NCI-H2171 (cell line): ENCODE results near the gene PRMT7.
"Not testable (repeated sequence)": the region's sequence is repeated elsewhere in the genome, so short reads cannot be mapped to it uniquely, and the experiment has no call there.

ENCODE experiments used
- DNase-seq: peaks from one replicate; lab custom pipeline; 2025; lab: John Stamatoyannopoulos, UW

Gene PRMT7

DNA sequence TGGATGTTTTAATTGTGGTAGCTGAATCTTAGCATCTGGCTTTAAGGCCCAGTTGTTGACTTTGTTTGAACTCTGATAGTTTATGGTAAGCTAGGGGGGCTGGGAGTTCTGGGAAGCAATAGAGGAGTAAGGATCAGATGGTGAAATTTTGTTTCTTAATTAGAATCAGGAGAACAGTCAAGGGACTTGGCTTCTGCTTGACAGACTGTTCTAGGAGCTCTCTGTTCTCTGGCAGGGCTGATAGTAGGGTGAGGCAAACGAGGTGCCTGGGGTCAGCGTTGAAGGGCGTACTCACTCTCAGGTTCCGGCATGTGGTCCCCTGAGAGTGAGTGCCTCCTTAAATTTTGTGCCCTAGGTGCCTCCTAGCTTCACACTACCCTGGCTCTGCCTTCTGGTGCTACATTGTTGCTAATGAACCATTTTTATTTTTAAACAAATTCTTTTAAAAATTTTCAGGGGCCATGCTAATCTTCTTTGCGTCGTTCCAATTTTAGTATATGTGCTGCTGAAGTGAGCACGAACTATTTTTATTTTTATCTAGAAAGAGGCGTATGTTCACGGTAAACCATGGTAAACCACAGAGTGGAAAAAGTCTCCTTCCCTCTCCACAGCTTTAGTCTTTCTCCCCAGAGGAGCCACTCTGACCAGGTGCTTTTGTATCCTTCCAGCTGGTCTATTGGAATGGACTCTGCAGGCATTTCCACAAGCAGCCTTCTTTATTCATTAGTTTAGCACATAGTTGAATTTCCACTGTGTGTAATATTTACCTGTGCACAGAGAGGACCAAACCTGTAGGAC is 26.8 kb upstream of the PRMT7 start:
- no peak for DNase-seq

DNA sequence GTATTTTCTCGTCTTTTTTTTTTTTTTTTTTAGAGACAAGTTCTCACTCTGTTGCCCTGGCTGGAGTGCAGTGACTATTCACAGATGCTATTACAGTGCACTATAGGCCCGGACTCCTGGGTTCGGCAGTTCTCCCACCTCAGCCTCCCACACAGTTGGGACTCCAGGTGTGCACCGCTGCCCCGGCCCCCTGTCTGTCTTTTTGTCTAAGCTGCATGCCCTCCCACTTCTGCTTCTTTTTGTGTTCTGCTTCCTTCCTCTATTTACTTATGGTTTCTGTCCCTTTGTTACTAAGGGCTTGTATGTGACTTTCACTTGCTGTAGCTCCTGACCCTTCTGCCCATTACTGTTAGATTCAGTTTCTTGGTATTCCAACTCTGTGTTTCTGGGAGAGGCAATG is 26.0 kb upstream of the PRMT7 start:
- no peak for DNase-seq

DNA sequence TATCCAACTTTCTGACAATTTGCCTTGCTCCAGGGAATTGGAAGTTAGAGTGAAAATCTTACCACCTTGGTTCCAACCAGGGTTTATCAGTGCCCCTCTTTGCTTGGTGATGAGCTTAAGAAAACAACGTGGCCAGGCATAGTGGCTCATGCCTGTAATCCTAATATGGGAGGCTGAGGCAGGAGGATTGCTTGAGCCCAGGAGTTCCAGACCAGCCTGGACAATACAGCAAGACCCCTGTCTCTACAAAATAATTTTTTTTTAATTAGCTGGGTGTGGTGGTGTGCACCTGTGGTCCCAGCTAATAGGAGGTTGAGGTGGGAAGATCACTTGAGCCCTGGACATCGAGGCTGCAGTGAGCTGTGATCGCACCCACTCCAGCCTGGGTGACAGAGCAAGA is 25.1 kb upstream of the PRMT7 start:
- no peak for DNase-seq

DNA sequence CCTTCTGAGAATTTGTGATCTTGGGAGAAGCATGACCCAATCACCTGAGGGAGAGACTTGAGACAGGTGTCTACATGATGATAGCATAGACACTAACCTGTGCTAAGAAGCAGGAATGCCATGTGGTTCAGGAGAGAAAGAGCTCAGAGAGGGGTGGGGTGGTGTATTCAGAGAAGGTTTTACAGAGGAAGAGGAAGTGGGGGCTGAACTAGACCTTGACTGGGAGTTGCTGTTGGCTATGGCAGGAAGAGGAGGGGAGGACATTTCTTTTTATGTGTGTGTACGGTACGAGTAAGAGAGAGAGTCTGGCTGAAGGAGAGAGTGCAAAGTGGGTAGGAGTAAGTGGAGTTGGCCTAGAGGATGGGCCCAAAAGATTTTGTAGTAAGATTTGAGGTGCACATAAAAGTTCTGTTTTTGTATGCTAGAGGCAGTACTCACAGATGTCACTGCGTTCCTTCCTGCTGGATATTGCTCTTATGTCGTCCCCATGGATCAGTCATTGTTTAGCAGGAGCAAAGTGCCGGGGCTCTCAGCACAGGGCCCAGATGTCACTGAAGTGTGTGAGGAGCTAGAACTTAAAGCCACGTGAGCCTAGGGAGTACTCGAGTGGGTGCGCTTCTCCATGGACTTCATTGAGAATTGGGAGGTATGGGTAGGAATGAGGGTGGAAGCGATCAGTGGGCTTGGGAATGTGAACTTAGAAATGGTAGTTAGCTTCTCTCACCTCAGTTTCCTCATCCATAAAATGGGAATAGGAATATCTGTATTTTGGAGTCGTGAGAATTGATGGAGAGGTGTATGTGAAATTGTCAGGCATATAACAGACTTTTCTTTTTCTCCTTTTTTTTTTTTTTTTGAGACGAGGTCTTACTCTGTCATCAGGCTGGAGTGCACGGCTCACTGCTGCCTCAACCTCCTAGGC is 24.4 kb upstream of the PRMT7 start:
- no peak for DNase-seq

DNA sequence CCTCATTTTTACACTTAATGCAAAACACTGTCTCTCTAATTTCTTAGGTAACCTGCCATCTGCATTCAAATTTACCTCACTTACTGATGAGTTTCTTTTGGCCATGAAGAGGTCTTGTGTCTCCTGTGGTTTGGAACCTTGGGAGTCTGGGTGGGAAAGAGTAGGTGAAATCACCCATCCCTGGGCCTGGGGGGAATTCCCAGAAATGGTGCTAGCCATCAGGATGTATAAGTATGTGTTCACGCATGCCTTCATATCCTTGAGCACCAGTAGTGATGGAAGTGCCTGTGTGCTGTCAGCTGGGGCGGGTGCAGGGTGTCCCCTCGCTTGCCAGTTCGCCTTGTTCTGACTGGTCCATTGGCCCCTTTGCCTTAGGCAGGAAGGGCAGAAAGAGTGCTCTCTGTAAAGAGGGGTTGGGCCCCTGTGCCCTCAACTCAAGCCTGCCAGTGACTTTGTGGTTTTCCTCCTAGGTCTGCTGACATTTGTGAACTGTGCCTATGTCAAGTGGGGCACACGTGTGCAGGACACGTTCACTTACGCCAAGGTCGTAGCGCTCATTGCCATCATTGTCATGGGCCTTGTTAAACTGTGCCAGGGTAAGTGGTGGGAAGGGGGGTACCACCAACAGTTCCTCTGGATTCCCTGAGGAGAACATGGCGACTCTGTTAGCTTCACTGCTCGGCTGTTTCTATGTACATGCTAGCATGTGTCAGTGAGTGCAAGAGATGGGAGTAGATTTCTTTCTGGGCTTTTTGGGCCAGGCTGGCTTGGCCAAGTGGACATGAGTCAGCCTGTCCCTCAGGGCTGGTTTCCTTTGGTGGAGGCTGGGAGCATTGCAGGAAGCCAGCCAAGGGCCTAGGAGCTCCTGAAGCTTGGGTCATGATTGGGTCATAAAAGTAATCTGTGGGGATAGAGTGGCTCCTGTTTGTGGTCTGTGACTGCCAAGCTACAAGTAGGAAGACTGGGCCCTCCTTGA is 23.3 kb upstream of the PRMT7 start:
- no peak for DNase-seq

DNA sequence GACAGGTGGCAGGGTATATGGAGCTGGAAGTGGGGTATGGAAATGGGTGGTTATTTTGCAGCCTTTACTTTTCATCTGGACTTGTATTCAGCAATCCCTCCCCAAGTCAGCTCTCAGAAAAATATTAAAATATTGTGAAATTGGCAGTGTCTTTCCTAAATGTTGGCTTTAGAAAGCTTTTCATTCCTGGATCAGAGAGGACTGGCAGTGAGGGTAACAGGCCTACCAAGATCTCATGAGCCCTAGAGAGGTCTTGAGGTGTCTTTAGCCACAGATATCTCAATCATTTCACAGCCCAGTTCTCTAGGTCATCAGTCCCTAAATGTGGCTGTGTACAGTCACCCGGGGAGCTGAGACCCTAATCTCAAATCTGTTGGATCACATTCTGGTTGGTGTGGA is 22.6 kb upstream of the PRMT7 start:
- DNase-seq: no peak

DNA sequence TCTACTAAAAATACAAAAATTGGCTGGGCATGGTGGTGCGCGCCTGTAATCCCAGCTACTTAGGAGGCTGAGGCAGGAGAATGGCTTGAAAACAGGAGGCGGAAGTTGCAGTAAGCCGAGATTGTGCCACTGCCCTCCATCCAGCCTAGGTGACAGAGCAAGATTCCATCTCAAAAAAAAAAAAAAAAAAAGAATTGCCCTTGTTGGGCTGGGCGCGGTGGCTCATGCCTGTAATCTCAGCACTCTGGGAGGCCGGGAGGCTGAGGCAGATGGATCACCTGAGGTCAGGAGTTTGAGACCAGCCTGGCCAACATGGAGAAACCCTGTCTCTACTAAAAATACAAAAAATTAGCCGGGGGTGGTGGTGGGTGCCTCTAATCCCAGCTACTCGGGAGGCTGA is 22.0 kb upstream of the PRMT7 start:
- DNase-seq: not testable (repeated sequence)

DNA sequence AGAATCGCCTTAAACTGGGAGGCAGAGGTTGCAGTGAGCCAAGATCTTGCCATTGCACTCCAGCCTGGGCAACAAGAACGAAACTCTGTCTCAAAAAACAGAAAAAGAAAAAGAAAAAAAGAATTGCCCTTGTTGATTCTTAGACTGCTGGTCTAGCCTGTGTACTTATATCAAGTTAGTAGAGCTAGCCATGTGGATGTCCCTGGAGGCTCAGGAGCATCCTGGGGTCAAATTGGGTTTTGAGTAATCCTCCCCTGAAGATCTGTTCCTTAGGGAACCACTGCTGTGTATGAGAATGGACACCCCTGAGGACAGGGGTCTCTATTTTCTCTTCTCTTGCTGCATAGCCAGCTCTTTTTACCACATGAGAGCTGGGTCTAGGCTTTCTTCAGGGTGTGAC is 21.6 kb upstream of the PRMT7 start:
- DNase-seq: no peak

DNA sequence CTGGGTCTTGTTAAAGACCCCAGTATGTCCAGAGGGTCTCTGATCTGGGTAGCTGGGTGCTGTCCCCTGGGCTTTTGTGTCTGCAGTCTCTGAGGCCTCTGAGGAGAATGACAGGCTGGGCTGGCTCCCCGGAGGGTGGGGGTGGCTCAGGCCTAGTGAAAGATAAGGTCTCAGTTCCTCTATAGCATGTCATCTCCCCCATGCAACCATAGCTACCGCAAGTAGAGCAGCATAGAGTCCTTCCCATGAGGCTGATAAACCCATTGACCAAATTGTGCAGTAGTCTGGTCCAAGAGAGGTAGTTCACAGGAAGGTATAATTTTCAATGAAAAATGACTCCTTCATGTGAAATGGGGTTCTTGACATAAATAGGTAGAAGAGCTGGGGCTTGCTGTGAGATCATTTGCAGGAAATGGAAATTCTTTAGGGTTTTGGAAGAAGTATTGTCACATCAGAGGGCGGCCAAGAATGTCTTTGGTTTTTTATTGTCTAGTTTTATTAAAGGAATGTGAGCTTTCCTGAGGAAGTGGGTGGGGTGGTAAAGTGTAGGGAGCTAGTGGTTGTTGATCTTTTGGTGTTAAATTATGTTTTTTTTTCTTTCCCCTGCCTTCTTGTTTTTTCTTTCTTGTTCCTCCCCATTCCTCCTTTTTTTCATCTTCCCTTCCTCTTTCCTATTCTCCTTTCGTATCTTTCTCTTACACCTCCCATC is 21.0 kb upstream of the PRMT7 start:
- DNase-seq: no peak

DNA sequence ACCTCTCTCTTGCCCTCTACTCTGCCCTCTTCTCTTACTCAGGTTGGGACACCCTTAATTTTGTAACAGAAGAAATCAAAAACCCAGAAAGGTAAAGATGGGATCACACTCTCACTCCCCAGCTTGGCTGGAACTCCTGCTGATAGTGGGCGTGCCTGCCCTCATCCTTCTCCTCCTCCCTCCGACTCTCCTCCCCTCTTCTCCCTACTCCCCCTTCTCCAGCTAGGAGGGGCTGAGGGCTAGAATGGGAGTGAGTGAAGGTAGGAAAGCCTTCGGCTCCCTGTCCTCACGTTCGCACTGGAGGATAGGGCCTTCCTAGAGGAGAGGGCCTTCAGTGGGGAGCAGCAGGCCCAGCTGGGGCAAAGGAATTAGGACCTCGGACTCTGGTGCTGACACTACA is 20.4 kb upstream of the PRMT7 start:
- DNase-seq: no peak

DNA sequence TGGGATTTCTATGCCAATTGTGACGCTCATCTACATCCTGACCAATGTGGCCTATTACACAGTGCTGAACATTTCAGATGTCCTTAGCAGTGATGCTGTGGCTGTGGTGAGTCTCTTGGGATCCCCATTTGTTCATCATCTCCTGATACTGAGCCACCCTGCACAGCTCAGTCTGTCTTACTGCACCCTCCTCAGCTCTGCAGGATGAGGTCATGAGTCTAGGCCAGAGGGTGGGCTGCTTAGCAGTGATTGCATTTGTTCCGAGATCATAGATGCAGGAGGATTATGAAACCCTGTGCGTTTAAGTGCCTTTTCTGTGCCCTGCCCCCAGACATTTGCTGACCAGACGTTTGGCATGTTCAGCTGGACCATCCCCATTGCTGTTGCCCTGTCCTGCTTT is 19.6 kb upstream of the PRMT7 start:
- DNase-seq: no peak

DNA sequence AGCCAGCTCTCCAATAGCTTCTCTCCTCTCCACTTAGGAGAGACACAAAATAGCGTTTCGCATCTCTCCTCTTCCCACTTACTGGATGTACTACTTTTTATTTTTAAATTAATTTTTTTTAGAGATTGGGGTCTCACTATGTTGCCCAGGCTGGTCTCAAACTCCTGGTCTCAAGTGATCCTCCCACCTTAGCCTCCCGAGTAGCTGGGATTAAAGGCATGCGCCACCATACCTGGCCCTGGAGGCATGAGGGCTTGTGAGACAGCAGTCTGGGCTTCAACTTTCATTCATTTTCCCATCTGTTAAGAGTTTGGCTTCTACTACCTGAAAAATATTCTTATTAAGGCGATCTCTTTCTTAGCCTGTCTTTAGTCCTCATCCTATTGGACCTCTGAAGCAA is 18.4 kb upstream of the PRMT7 start:
- DNase-seq: no peak

DNA sequence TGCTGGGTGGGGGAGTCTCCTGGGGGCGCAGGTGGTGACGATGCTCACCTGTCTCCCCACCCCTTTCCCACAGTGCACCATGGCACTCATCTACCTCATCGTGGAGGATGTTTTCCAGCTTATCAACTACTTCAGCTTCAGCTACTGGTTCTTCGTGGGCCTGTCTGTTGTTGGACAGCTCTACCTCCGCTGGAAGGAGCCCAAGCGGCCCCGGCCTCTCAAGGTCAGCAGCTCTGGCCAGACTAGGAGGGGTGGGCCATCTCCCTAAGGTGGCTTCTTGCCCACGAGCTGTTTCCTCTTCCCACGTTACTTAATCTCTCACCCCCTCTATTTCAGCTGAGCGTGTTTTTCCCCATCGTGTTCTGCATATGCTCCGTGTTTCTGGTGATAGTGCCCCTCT is 14.5 kb upstream of the PRMT7 start:
- no peak for DNase-seq

DNA sequence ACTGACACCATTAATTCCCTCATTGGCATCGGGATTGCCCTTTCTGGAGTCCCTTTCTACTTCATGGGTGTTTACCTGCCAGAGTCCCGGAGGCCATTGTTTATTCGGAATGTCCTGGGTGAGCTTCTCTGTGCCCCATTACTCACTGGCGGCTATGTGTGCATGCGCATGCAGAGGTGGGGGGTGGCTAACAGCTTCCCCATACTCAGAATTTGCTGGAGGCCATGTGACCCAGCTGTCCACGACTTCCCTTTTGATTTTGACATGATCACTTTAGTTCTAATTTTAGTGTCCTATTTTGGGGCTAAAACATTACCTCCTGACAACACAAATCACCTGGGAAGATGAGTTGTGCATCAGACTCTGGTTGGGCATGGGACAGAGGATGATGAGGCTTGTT is 14.1 kb upstream of the PRMT7 start:
- no peak for DNase-seq

DNA sequence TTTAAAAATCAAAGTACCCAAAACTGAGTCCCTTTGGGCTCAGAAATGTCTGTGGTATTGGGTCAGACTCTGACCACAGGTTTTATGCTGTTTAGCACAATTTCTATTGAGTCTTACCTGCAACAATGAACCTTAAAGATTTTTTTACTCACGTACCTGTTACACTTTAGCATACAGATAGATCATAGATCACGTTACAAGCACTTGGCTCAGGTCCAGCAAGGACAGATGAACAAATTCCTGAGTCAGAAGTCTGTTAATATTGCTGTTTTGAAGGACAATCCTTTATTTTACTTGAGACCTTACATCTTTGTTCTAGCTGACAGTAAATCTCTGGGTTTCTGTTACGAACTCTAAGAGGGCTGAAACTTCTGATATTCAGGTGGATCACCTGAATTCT is 12.9 kb upstream of the PRMT7 start:
- DNase-seq: peak; percentile 18

DNA sequence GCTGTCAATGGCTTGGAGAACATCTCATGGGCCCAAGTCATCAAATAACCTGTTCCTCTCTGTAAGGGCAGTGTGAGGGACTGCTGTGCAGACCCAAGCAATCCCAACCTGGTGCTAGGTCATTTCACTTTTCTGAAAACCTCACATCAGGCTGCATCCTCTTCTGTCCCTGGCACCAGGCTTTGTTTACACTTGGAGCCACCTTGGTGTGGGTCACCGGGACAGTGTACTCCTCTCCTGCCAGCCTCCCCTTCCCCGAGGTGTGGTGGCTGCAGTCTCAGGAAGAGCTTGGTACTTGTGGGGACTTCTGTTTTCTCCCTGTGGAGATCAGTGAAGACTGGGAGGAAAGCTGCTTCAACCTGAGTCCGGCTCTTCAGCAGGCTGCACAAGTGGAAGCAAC is 12.5 kb upstream of the PRMT7 start:
- DNase-seq: no peak

DNA sequence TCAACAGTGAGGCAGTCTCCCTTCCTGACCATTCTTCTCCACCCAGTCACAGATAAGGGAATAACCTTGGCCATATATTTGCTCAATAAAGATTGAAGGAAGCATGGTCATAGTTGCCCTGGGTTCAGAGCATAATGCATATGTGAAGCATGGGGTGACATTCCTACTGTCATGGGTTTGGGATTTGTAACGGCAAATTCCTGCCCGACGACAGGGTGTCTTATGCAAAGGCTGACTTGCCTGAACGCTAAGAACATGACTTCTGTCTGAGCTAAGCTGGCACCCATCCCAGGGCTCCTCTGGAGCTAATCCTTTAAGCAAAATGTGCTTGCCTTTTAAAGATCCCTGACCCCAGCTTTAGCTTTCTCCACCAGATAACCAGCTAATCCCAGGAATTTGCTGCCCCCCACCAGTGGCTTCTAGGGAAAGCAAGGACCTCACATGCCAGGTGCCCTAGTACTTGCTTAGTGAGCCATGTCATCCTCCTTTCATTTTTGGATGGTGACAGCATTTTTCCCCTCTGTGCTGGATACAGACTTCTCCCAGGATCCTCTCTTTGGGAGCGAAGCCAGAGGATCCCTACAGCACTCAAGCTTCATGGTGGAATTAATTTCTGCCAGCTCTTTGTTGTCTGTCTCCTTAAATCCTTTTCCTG is 11.8 kb upstream of the PRMT7 start:
- no peak for DNase-seq

DNA sequence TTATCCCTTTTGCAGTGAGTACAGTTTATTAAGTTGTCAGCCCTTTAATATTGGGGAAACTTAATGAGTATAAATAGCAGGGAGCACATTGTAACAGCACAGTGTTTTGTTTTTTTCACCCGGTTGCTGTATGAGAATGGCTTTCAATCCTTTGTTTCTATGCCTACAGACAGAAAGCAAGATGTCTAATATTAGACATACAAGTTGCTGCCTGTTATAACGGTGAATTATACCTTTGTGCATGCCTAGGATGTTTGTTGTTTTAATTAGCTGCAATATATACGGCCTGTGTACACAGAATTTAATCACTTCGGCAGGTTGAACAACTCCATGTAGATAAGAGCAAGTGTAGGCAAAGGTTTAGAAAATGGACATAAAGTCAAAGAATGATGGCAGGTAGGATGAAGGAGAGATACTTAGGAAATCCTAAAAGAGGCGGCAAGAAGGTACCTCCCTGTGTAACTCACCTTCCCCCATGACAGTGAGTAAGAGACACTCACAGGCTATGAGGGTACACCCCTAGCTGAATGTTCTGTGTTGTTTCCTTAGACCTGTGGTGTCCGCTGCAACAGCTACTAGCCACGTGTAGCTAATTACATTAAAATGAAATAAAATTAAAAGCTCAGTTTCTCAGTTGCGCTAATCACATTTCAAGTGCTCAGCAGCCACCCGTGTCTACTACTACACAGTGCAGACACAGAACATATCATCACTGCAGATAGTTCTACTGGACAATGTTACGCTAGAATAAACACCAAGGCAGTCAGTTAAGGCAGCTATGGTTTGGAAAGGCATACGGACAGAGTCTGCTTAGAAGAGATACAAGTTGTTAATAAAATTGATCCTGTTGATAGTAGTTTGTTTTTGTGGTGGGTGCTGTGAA is 11.0 kb upstream of the PRMT7 start:
- DNase-seq: no peak

DNA sequence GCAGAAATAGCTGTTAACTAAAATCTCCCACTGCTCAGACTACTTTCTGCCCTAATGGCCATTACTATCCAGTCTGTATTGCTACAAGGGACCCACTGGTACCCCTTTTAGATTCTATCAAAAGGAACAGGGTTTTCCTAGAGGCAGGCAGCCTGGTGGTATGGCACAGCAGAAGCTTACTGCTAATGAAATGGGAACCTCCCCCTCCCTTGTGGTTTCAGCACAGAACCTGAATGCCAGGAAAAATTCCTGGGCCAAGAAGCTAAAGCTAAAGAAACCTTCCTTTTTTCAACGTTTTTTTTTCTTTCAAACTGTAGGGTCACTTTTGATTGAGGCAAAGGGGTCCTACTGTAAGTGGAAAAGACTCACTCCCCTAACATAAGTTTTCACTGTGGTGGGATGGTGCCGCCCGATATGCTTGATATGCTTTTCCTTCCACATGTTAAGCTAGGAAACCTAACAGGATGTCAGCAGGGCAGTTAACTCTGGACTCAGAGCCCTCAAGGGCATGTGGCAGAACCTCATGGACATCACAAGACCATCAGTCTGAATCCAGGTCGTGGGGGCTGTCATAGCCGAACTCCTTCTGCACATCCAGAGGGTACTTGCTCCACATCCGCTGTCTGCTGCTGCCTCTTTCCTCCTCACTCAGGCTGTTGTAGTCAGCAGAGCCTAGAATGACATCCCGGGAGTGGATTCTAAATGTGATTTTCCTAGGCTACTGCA is 9.9 kb upstream of the PRMT7 start:
- DNase-seq: no peak
